Measurements from ENCODE around the gene HAPLN3. TPM values are rescaled to one million over a fixed set of nuclear protein-coding genes. Genes with fewer than 3 reads are reported as not detected.
"Not testable (repeated sequence)": the region's sequence is repeated elsewhere in the genome, so short reads cannot be mapped to it uniquely, and the experiment has no call there.

HAPLN3 gene
- total and polyA plus RNA-seq, 2 donors (not counting 1 experiment from before 2014, with no cell fraction given) = 7.5 to 16.3 TPM

DNA sequence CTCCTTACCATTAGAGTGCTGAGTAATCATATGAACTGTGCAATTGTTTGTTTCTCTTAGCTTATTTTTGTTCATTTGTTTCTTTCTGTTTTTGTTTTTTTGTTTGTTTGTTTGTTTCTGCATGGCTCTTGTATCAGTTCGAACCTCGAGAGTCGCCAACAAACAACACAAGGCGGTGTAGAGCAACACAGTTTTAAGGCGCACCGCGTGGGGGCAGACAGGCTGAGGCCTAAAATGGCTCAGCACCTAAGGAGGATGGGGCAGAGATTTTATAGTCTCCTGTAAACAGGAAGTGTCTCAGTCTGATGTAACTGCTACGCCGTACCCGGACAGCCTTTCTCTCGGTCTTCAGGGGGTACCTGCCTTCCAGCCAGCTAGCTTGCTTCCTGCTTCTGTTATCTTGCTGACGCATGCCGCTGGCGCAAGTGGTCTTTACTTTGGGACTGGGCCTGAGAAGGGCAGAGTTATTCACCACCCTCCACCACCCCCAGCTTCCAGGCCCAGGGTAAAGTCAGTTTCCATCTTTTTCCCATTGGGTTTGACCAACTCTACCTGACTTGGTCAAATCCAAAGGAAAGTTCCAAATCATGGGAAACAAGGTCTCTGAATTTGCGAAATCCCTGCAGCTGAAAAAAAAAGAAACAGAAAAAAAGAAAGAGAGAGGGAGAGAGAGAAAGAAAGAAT lies 43.6 kb upstream of the HAPLN3 start:
- H3K36me3 ChIP-seq (replicated peaks in 1 of 2; ENCODE audit: control extremely low read depth in 1 of 2, control insufficient read depth in 1 of 2, extremely low read depth in 1 of 2, insufficient read depth in 2 of 2, low read length in 1 of 2) = no peaks in the 10 kb centered on the region
- H3K27ac Mint-ChIP-seq = no peak overlapping the region
- POLR2A ChIA-PET = no interaction called here
- peaks cover 0 to 2% (median 0%) of the 10 kb centered on the region in 3 donors for H3K9me3 ChIP-seq (ENCODE audit: control extremely low read depth in 1 of 3, control insufficient read depth in 2 of 3, insufficient read depth in 1 of 3, low read length in 2 of 3)
- DNase-seq = no peak
- no peaks in the 10 kb centered on the region for H3K9me3 Mint-ChIP-seq (ENCODE audit: insufficient read depth)
- intact Hi-C loops (cut with micrococcal nuclease) = no loop called here
- no peak for ATAC-seq (ENCODE audit: low read depth)
- CTCF ChIA-PET = no interaction called here
- H3K4me1 Mint-ChIP-seq = no peaks in the 10 kb centered on the region
- H3K27ac ChIP-seq (ENCODE audit: low read length in 2 of 2) = no peak overlapping the region
- TF ChIP-seq EZH2 (IDR thresholded peaks at IDR 0.05; ENCODE audit: borderline replicate concordance, insufficient read depth, low read depth, low read length, poor library complexity, severe bottlenecking) = no peak
- TF ChIP-seq, protein P1, sequence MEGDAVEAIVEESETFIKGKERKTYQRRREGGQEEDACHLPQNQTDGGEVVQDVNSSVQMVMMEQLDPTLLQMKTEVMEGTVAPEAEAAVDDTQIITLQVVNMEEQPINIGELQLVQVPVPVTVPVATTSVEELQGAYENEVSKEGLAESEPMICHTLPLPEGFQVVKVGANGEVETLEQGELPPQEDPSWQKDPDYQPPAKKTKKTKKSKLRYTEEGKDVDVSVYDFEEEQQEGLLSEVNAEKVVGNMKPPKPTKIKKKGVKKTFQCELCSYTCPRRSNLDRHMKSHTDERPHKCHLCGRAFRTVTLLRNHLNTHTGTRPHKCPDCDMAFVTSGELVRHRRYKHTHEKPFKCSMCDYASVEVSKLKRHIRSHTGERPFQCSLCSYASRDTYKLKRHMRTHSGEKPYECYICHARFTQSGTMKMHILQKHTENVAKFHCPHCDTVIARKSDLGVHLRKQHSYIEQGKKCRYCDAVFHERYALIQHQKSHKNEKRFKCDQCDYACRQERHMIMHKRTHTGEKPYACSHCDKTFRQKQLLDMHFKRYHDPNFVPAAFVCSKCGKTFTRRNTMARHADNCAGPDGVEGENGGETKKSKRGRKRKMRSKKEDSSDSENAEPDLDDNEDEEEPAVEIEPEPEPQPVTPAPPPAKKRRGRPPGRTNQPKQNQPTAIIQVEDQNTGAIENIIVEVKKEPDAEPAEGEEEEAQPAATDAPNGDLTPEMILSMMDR (IDR thresholded peaks at IDR 0.05) = no peak
- H3K4me1 ChIP-seq (ENCODE audit: control insufficient read depth in 2 of 2, insufficient read depth in 2 of 2, low read length in 2 of 2) = no peaks in the 10 kb centered on the region
- H3K4me3 ChIP-seq (ENCODE audit: control extremely low read depth in 1 of 5, extremely low read depth in 1 of 5, insufficient read depth in 1 of 5, low read depth in 2 of 5, low read length in 4 of 5) = no peak overlapping the region
- H2AFZ ChIP-seq (ENCODE audit: insufficient read depth, low read depth, low read length, poor library complexity, severe bottlenecking) = no peak overlapping the region
- 91% methylated on average over 15 of the region's 15 CpGs for WGBS (ENCODE audit: insufficient coverage)
- H3K27me3 Mint-ChIP-seq = peaks cover 14% of the 10 kb centered on the region
- no peak overlapping the region for H3K4me3 Mint-ChIP-seq
- H3K79me2 ChIP-seq (ENCODE audit: control insufficient read depth, insufficient read depth, low read length) = no peaks in the 10 kb centered on the region
- H3K9ac ChIP-seq (ENCODE audit: low read length) = no peak overlapping the region
- no peak overlapping the region for H3K4me2 ChIP-seq (replicated peaks; ENCODE audit: low read depth, low read length, poor library complexity, severe bottlenecking)
- no peaks in the 10 kb centered on the region for H4K20me1 ChIP-seq (ENCODE audit: control insufficient read depth, insufficient read depth, low read length, poor library complexity, severe bottlenecking)
- peaks cover 0 to 2% (median 0%) of the 10 kb centered on the region in 4 experiments for H3K27me3 ChIP-seq (replicated peaks in 1 of 4; ENCODE audit: control extremely low read depth in 1 of 4, control insufficient read depth in 3 of 4, insufficient read depth in 4 of 4, low read length in 3 of 4)

DNA sequence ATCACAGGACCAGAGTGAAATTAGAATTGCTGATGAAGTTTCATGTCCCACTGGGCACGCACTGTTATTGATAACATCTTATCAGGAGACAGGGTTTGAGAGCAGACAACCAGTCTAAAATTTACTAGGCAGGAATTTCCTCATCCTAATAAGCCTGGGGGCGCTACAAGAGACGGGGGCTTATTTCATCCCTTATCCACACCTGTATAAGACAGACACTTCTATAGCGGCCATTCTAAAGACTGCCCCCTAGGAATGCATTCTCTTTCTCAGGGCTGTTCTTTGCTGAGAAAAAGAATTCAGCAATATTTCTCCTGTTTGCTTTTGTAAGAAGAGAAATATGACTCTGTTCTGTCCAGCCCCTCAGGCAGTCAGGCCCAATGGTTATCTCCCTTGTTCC lies 39.1 kb upstream of the HAPLN3 start:
- POLR2A ChIA-PET; CTCF ChIA-PET; intact Hi-C loops (cut with micrococcal nuclease): not testable (repeated sequence)

More for the DNA sequence above, 39.1 kb upstream of the HAPLN3 start:
- H3K27ac ChIP-seq (ENCODE audit: low read length in 2 of 2); H3K4me3 ChIP-seq (ENCODE audit: control extremely low read depth in 1 of 5, extremely low read depth in 1 of 5, insufficient read depth in 1 of 5, low read depth in 2 of 5, low read length in 4 of 5); H3K36me3 ChIP-seq (replicated peaks in 1 of 2; ENCODE audit: control extremely low read depth in 1 of 2, control insufficient read depth in 1 of 2, extremely low read depth in 1 of 2, insufficient read depth in 2 of 2, low read length in 1 of 2); H3K27me3 ChIP-seq (replicated peaks in 1 of 4; ENCODE audit: control extremely low read depth in 1 of 4, control insufficient read depth in 3 of 4, insufficient read depth in 4 of 4, low read length in 3 of 4); DNase-seq; H3K4me3 Mint-ChIP-seq; H3K9me3 ChIP-seq (ENCODE audit: control extremely low read depth in 1 of 3, control insufficient read depth in 2 of 3, insufficient read depth in 1 of 3, low read length in 2 of 3); H3K4me2 ChIP-seq (replicated peaks; ENCODE audit: low read depth, low read length, poor library complexity, severe bottlenecking); H3K9me3 Mint-ChIP-seq (ENCODE audit: insufficient read depth); H3K4me1 Mint-ChIP-seq; H3K79me2 ChIP-seq (ENCODE audit: control insufficient read depth, insufficient read depth, low read length); H4K20me1 ChIP-seq (ENCODE audit: control insufficient read depth, insufficient read depth, low read length, poor library complexity, severe bottlenecking); ATAC-seq (ENCODE audit: low read depth); H3K4me1 ChIP-seq (ENCODE audit: control insufficient read depth in 2 of 2, insufficient read depth in 2 of 2, low read length in 2 of 2); H3K9ac ChIP-seq (ENCODE audit: low read length); H3K27ac Mint-ChIP-seq; H2AFZ ChIP-seq (ENCODE audit: insufficient read depth, low read depth, low read length, poor library complexity, severe bottlenecking): not testable (repeated sequence)
- H3K27me3 Mint-ChIP-seq = peaks cover 48% of the 10 kb centered on the region
- WGBS (ENCODE audit: insufficient coverage) = 83% methylated on average over 1 of the region's 4 CpGs

Measured in B cell (primary cell).